ENCODE results near the gene SYNRG. TPM values are rescaled to one million over a fixed set of nuclear protein-coding genes. Genes with fewer than 3 reads are reported as not detected.

The SYNRG gene
- polyA plus RNA-seq, 1 donor (not counting 4 experiments of a cell fraction or from before 2014, with no cell fraction given), result 9.2 TPM

GRCh38 chr17:37483311-37484039, 125.7 kb downstream of the SYNRG start:
- H3K4me2 ChIP-seq (ENCODE audit: control insufficient read depth, extremely low read depth, insufficient read depth, low read depth, low read length), result peak overlapping the region; percentile 9
- H2AFZ ChIP-seq (ENCODE audit: control insufficient read depth, low read length), result no peak overlapping the region
- no peaks in the 10 kb centered on the region for H3K9me3 ChIP-seq (ENCODE audit: control insufficient read depth, low read depth, low read length)
- peaks cover 0 to 5% of the 10 kb centered on the region in 2 experiments for H3K36me3 ChIP-seq (ENCODE audit: control insufficient read depth in 2 of 2, extremely low read depth in 1 of 2, insufficient read depth in 2 of 2, low read length in 2 of 2)
- TF ChIP-seq EZH2 (IDR thresholded peaks at IDR 0.05; ENCODE audit: low read length), result no peak
- TF ChIP-seq, protein P1, sequence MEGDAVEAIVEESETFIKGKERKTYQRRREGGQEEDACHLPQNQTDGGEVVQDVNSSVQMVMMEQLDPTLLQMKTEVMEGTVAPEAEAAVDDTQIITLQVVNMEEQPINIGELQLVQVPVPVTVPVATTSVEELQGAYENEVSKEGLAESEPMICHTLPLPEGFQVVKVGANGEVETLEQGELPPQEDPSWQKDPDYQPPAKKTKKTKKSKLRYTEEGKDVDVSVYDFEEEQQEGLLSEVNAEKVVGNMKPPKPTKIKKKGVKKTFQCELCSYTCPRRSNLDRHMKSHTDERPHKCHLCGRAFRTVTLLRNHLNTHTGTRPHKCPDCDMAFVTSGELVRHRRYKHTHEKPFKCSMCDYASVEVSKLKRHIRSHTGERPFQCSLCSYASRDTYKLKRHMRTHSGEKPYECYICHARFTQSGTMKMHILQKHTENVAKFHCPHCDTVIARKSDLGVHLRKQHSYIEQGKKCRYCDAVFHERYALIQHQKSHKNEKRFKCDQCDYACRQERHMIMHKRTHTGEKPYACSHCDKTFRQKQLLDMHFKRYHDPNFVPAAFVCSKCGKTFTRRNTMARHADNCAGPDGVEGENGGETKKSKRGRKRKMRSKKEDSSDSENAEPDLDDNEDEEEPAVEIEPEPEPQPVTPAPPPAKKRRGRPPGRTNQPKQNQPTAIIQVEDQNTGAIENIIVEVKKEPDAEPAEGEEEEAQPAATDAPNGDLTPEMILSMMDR (optimal IDR thresholded peaks at IDR 0.05 in 1 of 3, IDR thresholded peaks at IDR 0.05 in 1 of 3, conservative IDR thresholded peaks at IDR 0.05 in 1 of 3; ENCODE audit: extremely low read depth in 1 of 3, insufficient read depth in 2 of 3, low read length in 3 of 3), result no peak
- no peaks in the 10 kb centered on the region for H3K79me2 ChIP-seq (ENCODE audit: control insufficient read depth, insufficient read depth, low read length)
- H3K4me3 ChIP-seq (ENCODE audit: control insufficient read depth in 2 of 3, extremely low read depth in 1 of 3, insufficient read depth in 2 of 3, low read depth in 1 of 3, low read length in 3 of 3), result no peak overlapping the region
- H3K9me1 ChIP-seq (ENCODE audit: control insufficient read depth, extremely low read depth, insufficient read depth, low read length), result no peaks in the 10 kb centered on the region
- no peaks in the 10 kb centered on the region for H4K20me1 ChIP-seq (ENCODE audit: control insufficient read depth, extremely low read depth, insufficient read depth, low read length)
- H3K27me3 ChIP-seq (ENCODE audit: control insufficient read depth, extremely low read depth, insufficient read depth, low read length), result no peaks in the 10 kb centered on the region
- H3K4me1 ChIP-seq (ENCODE audit: control insufficient read depth, extremely low read depth, insufficient read depth, low read length), result peaks cover 44% of the 10 kb centered on the region
- FAIRE-seq (no peak), DNase-seq (ENCODE audit: low read depth, low spot score) (no peak)
- dilution Hi-C loops (cut with MboI; ENCODE audit: extremely low pct_ligation_motif_present, low sequenced_read_pairs), result no loop called here
- H3K9ac ChIP-seq (ENCODE audit: control insufficient read depth, extremely low read depth, insufficient read depth, low read length), result no peak overlapping the region
- peak overlapping the region; percentile 34 for H3K27ac ChIP-seq (ENCODE audit: control insufficient read depth, insufficient read depth, low read length)

DNA sequence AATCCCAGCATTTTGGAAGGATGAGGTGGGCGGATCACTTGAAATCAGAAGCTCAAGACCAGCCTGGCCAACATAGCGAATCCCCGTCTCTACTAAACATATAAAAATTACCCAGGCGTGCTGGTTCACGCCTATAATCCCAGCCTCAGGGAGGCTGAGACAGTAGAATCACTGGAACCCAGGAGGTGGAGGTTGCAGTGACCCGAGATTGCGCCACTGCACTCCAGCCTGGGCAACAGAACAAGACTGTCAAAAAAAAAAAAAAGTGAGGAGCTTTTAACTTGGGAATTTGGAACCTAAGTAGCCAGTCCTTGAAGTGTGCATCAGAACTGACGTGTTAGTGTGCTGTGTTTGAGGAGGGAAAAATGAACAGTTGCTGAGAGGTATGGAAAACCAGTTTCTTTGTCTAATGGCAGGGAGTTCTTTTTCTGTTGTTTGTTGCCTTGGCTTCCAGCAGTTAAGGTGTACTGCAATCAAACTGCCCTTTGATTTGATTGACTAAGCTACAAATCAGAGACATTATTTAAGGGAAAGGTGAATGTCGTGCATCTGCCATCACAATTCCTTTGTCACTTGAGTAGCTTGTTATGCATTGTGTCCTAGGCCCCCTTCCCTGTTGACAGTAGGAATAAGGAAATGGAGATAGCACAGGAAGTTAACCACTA, 128.1 kb downstream of the SYNRG start:
- Histone ChIP-seq H3K27ac (ENCODE audit: control insufficient read depth, insufficient read depth, low read length) (peak overlapping the region; percentile 63), H3K9me3 (ENCODE audit: control insufficient read depth, low read depth, low read length) (no peaks in the 10 kb centered on the region), H3K4me1 (ENCODE audit: control insufficient read depth, extremely low read depth, insufficient read depth, low read length) (peaks cover 56% of the 10 kb centered on the region), H3K9me1 (ENCODE audit: control insufficient read depth, extremely low read depth, insufficient read depth, low read length) (no peaks in the 10 kb centered on the region), H4K20me1 (ENCODE audit: control insufficient read depth, extremely low read depth, insufficient read depth, low read length) (no peaks in the 10 kb centered on the region), H3K9ac (ENCODE audit: control insufficient read depth, extremely low read depth, insufficient read depth, low read length) (peak overlapping the region; percentile 42), H3K36me3 (ENCODE audit: control insufficient read depth in 2 of 2, extremely low read depth in 1 of 2, insufficient read depth in 2 of 2, low read length in 2 of 2) (peaks cover 0 to 10% of the 10 kb centered on the region in 2 experiments), H3K4me2 (ENCODE audit: control insufficient read depth, extremely low read depth, insufficient read depth, low read depth, low read length) (peak overlapping the region; percentile 49), H3K4me3 (ENCODE audit: control insufficient read depth in 2 of 3, extremely low read depth in 1 of 3, insufficient read depth in 2 of 3, low read depth in 1 of 3, low read length in 3 of 3) (no peak overlapping the region), H3K79me2 (ENCODE audit: control insufficient read depth, insufficient read depth, low read length) (no peaks in the 10 kb centered on the region), H3K27me3 (ENCODE audit: control insufficient read depth, extremely low read depth, insufficient read depth, low read length) (no peaks in the 10 kb centered on the region), H2AFZ (ENCODE audit: control insufficient read depth, low read length) (no peak overlapping the region)
- dilution Hi-C loops (cut with MboI; ENCODE audit: extremely low pct_ligation_motif_present, low sequenced_read_pairs), result no loop called here
- FAIRE-seq (no peak), DNase-seq (ENCODE audit: low read depth, low spot score) (no peak)
- TF ChIP-seq, protein P1 (optimal IDR thresholded peaks at IDR 0.05 in 1 of 3, IDR thresholded peaks at IDR 0.05 in 1 of 3, conservative IDR thresholded peaks at IDR 0.05 in 1 of 3; ENCODE audit: extremely low read depth in 1 of 3, insufficient read depth in 2 of 3, low read length in 3 of 3), result no peak
- no peak for TF ChIP-seq EZH2 (IDR thresholded peaks at IDR 0.05; ENCODE audit: low read length)
